Myocyte (in vitro differentiated cells): ENCODE data around the gene PDGFA. TPM values are rescaled to one million over a fixed set of nuclear protein-coding genes. Genes with fewer than 3 reads are reported as not detected.

Source experiments
- DNase-seq: peaks from one replicate; pipeline ENCODE4 v3.0.0-alpha.2; 2012; ENCODE audit warnings: low read depth
- total RNA-seq: library from RNA; depleted of rRNA; stranded (reverse); fragments of >200 nt; gene quantifications from 2 replicates; pipeline ENCODE4 v1.2.3, GENCODE V29; 2014

Gene PDGFA
- total RNA-seq, 1 donor from 2014 or later = 48.4 TPM

DNA sequence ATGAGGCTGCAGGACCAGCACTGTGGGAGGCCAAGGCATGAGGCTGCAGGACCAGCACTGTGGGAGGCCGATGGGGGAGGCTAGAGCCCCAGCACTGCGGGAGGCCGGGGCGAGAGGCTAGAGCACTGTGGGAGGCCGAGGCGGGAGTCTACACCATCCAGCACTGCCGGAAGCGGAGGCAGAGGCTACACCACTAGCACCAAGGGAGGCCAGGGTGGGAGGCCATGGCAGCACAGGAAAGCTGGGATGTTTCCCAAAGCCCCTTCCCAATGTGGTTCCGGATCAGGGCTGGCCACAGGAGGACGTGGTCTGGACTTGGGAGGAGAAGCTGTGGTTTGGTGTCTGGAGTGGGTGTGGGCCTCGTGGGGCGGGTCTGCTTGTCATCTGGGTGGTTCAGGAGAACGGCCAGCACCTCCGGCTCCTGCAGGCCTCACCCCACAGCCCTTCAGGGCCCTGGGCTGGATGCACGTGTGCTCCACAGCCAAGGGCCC lies 43.6 kb downstream of the PDGFA start:
- no peak for DNase-seq

DNA sequence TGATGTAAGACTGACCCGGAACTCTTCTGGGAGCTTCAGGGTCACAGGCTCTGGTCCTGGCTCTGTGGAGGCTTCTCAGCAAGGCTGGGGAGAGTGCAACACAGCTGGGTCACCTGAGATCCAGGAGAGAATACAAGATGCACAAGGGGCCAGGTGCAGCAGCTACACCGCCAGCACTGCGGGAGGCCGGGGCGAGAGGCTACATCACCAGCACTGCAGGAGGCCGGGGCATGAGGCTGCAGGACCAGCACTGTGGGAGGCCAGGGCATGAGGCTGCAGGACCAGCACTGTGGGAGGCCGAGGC lies 44.3 kb downstream of the PDGFA start:
- DNase-seq = no peak

DNA sequence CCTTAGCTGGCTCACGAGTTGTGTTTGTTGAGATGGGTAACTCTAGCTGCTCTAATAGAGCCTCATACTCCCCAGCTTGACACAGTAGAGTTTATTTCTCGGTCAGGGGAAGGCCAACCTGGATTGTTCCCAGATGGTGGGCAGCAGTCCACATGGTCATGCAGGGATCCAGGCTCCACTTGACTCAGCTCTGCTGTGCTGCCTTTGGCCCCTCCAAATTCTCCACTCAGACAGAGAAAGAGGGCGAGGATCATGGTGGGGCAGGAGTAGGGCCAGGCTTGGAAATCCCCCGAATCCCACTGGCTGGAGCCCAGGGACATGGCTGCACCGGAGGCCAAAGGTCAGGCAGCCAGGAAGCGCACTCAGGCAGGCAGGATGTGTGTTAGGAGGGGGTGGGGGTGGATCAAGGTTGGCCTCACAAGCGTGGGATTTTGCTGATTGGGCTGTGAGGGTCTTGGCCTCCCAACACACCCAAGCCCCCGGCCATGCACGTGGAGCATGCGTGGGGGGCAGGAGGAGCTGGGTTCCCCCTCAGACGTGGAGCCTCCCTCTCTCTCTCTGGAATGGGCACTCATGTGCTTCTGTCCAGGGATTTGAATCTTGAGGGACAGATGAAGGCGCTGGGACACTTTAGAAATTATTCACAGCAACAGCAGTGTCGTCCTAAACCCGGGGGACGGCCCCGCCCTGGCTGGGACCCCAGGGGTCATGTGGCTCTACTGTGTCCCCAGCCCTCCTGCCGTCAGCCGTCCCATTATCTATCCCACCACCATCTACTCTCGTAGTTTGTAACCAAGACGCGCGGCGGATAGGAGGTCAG lies 44.8 kb downstream of the PDGFA start:
- DNase-seq = no peak

DNA sequence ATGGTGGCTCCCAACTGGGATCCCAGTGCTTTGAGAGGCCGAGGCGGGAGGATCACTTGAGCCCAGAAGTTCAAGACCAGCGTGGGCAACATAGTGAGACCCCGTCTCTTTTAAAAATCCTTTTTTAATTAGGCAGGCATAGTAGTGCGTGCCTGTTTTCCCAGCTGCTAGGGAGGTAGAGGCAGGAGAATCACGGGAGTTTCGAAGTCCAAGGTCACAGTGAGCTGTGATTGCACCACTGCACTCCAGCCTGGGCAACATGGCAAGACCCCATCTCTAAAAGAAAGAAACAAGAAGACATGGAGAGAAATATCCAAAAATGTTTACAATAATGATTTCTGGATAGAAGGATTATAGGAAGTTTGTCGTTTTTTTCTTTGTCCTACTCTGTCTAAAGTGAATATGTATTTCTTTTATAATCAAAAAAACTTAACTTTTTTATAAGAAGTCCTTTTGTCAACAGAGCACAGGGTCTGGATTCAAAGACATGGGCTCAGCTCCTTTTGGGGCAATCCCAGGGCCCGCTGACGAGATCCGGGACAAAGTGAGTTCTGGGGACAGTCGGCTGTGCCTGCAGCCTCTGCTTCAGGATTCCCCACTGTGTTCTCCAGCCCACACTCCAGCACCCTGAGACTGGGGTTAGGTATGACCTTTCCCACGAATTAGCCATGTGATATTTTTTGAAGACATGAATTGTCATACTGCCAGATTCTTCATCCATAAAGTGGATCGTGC lies 45.6 kb downstream of the PDGFA start:
- DNase-seq = no peak

DNA sequence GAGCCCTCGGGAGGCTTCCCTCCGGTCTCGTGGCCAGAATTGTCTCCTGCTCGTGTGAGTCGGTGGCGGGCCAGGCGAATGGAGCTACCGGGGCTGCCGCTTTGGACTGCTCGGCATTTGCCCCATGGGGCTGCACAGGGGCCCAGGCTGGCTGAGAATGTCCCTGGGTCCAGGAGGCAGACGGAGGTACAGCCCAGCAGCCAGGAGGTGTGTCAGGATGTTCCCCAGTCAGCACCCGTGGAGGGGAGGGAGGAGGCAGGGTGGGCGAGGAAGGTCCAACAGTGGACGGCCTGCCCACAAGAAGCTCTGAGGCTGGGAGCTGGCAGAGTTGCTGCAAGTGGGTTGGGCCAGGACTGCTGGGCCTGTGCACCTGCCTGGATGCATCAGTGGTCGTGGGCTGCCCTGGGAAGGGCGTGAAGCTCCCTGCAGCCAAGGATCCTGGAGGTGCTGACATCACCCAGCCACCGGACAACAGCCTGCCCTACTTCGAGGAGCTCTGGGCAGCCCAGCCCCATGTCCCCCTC lies 46.4 kb downstream of the PDGFA start:
- DNase-seq = peak; percentile 98

DNA sequence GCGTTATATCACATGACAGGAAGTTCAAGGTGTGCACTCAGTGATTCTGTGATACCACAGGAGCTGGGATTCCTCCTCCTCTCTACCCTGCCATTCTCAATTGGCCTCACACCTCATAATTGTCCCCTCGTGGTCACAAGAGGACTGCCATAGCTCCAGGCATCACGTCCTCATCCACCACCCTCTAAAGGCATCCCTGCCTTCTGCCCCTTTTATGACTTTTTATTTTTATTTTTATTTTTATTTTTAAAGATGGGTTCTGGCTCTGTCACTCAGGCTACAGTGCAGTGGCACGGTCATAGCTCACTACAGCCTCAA lies 47.0 kb downstream of the PDGFA start:
- no peak for DNase-seq

DNA sequence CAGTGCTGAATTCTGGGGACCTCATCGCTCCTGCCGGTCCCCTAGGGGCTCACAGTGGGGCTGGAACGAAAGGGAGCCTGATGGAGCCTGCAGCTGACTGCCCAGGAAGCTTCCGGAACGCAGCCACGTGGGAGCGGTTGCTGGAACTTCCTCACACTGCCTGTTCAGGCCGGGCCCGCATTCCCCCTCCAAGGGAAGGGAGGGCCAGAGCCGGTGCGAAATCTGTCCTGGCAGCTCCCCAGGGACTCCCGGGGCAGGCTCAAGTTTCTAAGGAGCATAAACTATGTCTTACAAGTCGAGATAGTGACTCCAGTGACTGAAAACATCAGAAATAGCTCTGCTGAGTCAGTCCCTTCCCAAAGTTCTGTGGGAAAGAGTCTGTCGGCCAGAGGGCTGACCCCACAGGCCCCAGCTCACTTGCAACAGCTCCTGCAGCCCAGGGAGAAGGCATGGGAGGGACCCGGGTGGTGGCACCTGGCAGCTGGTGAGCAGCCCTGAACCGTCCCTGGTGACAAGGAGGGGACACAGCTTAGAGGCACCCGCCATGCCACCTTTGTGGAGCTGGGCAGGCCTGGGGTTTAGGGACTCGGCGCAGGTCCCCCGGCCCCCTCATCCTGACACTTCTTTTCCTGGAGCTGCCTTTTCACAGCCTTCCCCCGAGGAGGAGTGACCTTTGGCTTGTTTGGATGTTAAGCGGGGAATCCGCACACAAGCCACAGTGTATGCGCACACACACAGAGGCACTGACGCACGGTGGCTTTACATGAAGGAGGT lies 47.6 kb downstream of the PDGFA start:
- peak; percentile 100 for DNase-seq

DNA sequence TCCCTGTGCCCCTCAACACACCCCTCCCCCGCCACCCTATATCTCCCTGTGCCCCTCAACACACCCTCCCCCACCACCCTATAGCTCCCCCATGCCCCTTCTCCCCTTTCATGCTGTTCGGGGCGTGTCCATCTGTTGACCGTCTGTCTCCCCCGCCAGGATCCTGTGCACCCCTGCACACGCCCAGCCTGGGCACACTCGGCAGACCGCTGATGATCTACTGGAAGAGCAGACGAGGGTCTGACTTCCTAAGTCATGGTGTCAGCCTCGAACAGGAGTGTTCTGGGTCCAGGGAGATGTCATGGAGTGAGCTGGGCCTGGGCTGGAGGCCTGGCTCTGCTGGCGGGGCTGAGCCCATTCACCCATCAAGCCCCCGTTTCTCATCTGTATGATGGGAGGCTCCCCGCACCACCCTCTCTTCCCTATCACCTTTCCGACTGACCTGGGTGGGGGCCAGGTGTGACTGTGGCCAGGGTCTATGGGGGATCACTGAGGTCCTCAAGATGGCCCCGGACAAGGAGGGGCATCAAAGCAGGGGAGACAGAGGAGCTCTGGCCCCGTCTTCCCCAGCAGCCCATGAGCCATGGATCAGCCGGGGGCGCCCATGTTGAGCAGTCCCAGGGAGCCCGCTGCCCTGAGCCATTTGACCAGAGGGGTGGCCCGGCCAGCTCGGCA lies 48.3 kb downstream of the PDGFA start:
- no peak for DNase-seq

DNA sequence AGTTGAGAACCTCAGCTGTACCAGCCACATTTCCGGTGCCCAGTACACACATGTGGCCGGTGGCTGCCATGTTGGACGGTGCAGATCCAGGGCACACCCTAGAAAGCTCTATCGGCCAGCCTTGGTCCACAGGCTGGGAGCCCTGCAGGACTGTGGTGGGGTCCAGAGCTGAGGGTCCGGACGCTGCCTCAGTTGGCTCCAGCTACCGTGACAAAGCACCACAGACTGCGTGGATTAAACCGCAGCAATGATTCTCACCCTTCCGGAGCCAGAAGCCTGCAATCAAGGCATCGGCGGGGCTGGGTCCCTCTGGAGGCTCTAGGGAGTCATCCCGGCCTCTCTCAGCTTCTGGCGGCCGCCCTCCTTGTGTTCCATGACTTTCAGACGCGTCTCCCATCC lies 50.1 kb downstream of the PDGFA start:
- DNase-seq = no peak

DNA sequence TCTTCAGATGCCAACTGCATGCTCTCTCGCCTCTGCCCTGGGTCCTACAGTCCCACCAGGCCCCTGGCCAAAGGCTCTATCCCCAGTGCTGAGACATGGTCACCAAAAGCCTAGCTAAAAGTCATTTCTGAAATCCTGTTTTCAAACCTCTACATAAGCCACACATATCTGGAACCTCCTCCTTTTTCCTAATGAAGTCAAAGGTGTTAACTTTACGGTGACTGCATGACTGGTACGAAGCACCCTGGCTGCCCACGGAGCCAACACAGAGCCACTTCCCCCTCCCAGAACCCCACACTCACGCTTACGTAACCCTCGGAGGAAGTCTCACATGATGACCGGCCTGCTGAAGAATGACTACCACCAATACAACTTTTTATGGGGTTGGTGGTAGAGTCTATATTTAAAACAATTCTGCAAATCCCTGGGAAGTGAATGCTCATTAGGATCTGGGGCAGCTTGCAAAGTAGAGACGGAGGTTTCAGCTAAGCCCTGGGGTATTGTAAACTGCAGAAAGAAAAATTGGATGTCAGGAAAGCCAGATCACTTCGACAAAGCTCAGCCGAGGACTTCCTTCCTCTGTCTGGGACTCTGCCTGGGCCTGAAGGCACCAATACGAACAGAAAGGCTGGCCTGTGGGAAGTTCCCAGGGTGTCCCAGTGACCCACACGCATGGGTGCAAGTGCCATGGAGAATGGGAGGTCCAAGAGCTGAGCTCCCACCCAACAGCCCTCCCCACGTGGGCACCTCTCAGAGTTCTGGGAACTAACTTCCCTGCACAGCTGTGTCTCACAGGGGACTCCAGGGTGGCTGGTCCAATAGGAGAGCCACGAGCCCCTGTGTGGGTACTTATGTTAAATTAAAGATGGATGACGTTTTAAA lies 50.7 kb downstream of the PDGFA start:
- DNase-seq = no peak

DNA sequence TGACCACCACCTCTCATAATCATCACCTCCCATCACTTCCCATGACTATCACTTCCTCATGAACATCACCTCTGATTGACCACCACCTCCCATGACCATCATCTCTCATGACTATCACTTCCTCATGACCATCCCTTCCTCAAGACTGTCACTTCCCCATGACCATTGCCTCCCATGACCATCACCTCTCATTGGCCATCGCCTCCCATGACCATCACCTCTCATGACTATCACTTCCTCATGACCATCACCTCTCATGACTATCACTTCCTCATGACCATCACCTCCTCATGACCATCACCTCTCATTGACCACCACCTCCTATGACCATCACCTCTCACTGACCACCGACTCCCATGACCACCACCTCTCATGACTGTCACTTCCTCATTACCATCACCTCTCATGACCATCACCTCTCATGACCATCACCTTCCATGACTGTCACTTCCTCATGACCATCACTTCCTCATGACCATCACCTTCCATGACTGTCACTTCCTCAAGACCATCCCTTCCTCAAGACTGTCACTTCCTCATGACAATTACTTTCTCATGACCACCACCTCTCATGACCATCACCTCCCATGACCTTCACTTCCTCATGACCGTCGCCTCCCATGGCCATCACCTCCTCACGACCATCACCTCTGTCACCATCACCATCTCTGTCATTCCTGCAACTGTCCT lies 51.6 kb downstream of the PDGFA start:
- DNase-seq = no peak

DNA sequence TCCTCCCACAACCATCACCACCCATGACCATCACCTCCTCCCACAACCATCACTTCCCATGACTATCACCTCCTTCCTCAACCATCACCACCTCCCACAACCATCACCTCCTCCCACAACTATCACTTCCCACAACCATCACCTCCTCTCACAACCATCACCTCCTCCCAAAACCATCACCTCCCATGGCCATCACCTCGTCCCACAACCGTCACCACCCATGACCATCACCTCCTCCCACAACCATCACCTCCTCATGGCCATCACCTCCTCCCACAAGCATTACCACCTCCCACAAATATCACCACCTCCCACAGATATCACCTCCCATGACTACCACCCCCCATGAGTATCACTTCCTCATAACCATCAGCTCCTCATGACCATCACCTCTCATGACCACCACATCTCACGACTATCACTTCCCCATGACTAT lies 52.2 kb downstream of the PDGFA start:
- no peak for DNase-seq

DNA sequence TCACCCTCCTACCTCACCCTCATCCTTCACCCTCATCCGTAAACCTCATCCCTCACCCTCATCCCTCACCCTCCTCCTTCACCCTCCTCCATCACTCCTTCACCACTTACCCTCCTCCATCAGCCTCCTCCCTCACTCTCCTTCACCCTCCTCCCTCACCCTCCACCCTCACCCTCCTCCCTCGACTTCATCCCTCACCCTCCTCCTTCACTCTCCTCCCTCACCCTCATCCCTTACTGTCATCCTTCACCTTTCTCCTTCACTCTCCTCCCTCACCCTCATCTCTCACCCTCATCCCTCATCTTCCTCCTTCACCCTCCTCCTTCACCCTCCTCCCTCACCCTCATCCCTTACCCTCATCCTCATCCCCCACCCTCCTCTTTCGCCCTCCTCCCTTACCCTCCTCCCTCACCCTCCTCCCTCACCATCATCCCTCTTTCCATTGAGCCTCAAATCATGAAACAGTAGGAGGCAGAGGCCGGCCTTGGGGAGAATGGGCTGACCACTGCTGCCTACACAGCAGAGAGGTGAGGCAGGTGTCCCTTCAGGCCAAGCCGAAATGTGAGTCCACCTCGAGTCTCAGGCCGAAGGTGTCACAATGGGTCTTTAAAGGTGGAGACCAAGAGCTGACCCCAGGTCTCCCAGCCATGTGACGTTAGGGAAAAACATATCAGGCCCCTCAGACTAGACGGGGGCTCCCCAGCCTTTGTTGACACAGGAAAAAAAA lies 53.0 kb downstream of the PDGFA start:
- DNase-seq = no peak

DNA sequence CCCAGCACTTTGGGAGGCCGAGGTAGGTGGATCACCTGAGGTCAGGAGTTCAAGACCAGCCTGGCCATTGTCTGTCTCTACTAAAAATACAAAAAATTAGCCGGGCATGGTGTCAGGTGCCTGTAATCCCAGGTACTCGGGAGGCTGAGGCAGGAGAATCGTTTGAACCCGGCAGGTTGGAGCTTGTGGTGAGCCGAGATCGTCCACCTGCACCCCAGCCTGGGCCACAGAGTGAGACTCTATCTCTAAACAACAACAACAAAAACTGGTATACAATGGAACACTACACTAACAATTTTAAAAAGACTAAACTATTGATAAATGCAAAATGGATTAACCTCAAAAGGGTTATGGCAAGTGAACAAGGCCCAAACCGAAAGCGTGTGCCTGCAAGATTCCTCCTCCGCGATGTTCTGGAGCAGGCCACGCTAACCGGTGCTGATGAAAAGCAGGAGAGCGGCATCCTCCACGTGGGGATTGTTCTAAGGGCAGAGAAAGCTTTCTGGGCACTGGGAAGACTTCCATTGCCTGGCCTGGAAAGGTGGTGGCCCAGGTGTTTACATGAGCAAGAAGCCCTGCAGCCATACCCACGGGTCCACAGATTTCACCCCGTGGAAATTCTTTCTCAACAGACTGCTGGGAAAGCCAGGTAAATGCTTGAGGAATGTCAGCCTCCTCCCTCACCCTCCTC lies 53.8 kb downstream of the PDGFA start:
- DNase-seq = no peak

DNA sequence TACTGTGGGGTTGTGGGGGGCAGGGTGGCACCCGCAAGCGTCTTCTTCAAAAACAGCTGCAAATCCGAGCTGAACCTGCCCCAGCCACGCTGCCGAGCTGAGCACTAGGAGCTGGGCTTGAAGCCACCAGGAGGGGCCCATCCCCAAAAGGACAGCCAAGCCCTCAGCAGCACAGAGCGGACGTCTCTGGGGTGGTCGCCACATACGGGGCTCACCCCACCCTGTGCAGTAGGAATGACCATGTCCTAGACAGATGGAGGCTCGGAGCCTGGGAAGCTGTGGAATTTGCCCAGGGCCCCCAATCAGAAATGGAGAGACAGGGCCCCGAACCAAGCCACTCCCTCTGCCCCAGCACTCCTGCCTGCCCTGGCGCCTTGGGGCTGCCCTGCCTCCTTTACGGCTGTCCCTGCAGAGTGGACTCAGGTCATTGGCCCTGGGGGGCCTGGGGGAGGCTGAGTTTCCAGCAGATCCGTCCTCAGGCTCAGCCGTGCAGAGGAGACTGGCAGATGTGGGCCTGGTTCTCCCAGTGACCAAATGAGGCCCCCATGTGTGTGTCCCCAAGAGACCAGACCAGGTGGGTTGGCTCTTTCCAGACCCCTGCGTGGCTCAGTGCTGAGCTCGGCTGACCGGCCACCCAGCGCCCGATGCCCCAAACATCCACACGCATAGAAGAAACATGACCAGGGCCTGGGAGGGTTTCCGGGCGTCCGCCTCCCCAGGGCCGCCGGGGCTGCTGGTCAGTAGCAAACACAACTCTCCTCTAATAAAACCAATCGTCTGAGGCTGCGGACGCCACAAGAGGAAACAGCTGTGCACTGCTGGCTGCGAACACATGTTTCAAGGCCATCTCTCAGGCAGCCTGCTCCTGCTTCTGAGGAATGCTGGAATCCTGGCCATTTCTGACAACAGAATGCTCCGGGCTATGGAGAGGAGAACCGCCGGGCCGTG lies 54.9 kb downstream of the PDGFA start:
- DNase-seq = peak; percentile 67

DNA sequence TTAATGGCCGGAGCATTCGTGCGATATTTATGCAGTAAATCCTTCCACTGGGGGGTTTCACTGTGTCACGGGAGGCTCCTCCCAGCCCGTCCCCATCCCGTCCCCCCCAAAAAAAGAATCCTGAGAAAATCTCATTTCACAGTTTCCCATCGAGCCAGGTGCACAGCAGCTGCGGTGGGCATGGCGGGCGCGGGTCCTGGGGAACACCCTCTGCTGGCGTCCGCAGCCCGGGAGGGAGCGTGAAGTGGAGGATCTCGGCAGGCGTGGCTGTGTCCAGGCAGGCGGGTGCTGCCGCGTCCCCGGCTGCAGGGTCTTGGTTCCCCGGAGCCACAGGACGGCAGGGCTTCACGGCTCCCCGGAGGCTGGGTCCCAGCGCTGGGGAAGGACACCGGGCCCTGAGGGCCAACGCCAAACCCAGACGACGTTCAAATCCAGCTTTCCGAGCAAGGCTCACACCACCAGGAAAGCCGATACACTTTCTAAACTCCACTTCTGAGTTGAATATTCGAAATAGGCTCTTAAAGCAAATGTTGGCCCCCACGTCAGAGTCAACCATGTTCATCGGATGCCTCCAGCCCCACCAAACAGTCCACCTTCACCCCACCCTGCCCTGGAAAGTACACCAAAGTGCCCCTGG lies 55.7 kb downstream of the PDGFA start:
- no peak for DNase-seq

DNA sequence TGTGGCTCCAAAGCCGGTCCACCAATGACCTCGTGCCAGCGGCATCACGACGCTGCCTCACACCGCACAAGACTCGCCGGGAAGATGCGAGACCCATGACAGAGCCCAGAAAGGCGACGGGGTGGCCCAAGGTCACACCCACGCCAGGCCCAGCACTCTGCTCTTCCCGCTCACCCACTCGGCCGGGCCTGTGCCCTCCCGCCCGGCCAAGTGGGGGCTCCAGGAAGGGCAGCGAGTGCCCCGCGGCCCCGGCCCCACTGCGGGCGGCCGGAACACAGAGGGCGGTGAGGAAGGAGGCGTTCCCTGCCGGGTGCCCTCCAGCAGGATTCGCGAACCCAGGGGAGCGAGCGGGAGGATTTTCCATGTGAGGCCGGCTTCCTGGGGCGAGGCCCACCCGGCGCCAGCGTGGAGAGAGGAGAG lies 56.3 kb downstream of the PDGFA start:
- DNase-seq = no peak
